IMR-90 (cell line): ENCODE results near the gene GSG1L. TPM values are rescaled to one million over a fixed set of nuclear protein-coding genes. Genes with fewer than 3 reads are reported as not detected.

Experiments
- ATAC-seq: fragments of 200-7000 bp; cut with Tn5 transposase; 2 replicates; pipeline ENCODE4 v1.9.1; 2020; ENCODE audit warnings: low read depth, mild to moderate bottlenecking, moderate library complexity
- BruUV-seq: library from RNA; stranded (reverse); fragments of 400-500 nt; replicated peaks from 2 replicates; lab custom pipeline; 2021; lab: Mats Ljungman, UMichigan
- CTCF ChIA-PET: fragments of 300-600 bp; formaldehyde crosslinking; extraction: SDS; loops from one replicate; lab custom pipeline; 2021; ENCODE audit warnings: antibody characterized with exemption; lab: Yijun Ruan, JAX
- POLR2A ChIA-PET: fragments of 300-600 bp; sonication (Branson Sonifier 250); formaldehyde crosslinking; loops from one replicate; lab custom pipeline; 2022; ENCODE audit warnings: antibody characterized with exemption; ENCODE audit not compliant: unreplicated experiment; lab: Charles Lee
- DNase-seq: peaks from one replicate; pipeline ENCODE4 v3.0.0; 2013
- H2AFZ ChIP-seq: replicated peaks from 2 replicates; pipeline ENCODE3; 2013; ENCODE audit warnings: low read length, mild to moderate bottlenecking; ENCODE audit not compliant: poor library complexity
- H2AK5ac ChIP-seq: 2 replicates; pipeline ENCODE4 v1.6.1; 2013; ENCODE audit warnings: low read depth, low read length, inconsistent platforms
- H2AK9ac ChIP-seq: replicated peaks from 2 replicates; pipeline ENCODE3; 2013; ENCODE audit warnings: mild to moderate bottlenecking, low read depth, low read length, moderate library complexity; ENCODE audit not compliant: poor library complexity
- H2BK120ac ChIP-seq: 2 replicates; pipeline ENCODE4 v1.6.1; 2013; ENCODE audit warnings: low read depth, low read length, inconsistent platforms
- H2BK15ac ChIP-seq: 3 replicates; pipeline ENCODE4 v1.6.1; 2013; ENCODE audit warnings: low read depth, low read length, inconsistent platforms
- H2BK20ac ChIP-seq: 2 replicates; pipeline ENCODE4 v1.6.1; 2013; ENCODE audit warnings: low read depth, mild to moderate bottlenecking, inconsistent platforms, low read length, moderate library complexity
- H2BK5ac ChIP-seq: 2 replicates; pipeline ENCODE4 v1.6.1; 2013; ENCODE audit warnings: mild to moderate bottlenecking, low read depth, low read length, inconsistent platforms; ENCODE audit not compliant: poor library complexity, severe bottlenecking
- H3K14ac ChIP-seq: replicated peaks from 2 replicates; pipeline ENCODE4 v1.6.1; 2013; ENCODE audit warnings: low read depth, low read length, inconsistent platforms
- H3K18ac ChIP-seq: 2 replicates; pipeline ENCODE4 v1.6.1; 2013; ENCODE audit warnings: low read depth, low read length, control low read depth
- H3K23ac ChIP-seq: 2 replicates; pipeline ENCODE4 v1.6.1; 2013; ENCODE audit warnings: low read depth, low read length, inconsistent platforms
- H3K27ac ChIP-seq: 2 replicates; pipeline ENCODE4 v1.5.1; 2013; ENCODE audit warnings: mild to moderate bottlenecking, control low read depth, low read length; ENCODE audit not compliant: insufficient read depth
- H3K27me3 ChIP-seq: 2 replicates; pipeline ENCODE4 v1.6.1; 2013; ENCODE audit warnings: low read length; ENCODE audit not compliant: control insufficient read depth, insufficient read depth
- H3K36me3 ChIP-seq: 2 replicates; pipeline ENCODE4 v1.6.1; 2013; ENCODE audit warnings: low read length, mixed read lengths; ENCODE audit not compliant: control insufficient read depth, insufficient read depth
- H3K4ac ChIP-seq: 2 replicates; pipeline ENCODE4 v1.6.1; 2013; ENCODE audit warnings: low read depth, low read length, inconsistent platforms
- H3K4me1 ChIP-seq: 2 replicates; pipeline ENCODE4 v1.6.1; 2013; ENCODE audit warnings: low read length, mixed read lengths; ENCODE audit not compliant: control insufficient read depth, insufficient read depth
- H3K4me2 ChIP-seq: 2 replicates; pipeline ENCODE4 v1.6.1; 2013; ENCODE audit warnings: low read depth, mild to moderate bottlenecking, control low read depth, low read length, moderate library complexity
- H3K4me3 ChIP-seq: 2 replicates; pipeline ENCODE4 v1.5.1; 2013; ENCODE audit warnings: low read depth, mild to moderate bottlenecking, control low read depth, low read length, moderate library complexity; ENCODE audit not compliant: insufficient read depth
- H3K56ac ChIP-seq: 2 replicates; pipeline ENCODE4 v1.6.1; 2013; ENCODE audit warnings: low read length, inconsistent platforms; ENCODE audit not compliant: insufficient read depth; ENCODE audit errors: extremely low read depth
- H3K79me1 ChIP-seq, 2 experiments: 2 replicates each; pipeline ENCODE4 v1.6.1; 2013; ENCODE audit warnings: low read length in 2 of 2, inconsistent platforms in 1 of 2, low read depth in 1 of 2
- H3K9ac ChIP-seq: 2 replicates; pipeline ENCODE4 v1.6.1; 2013; ENCODE audit warnings: low read depth, low read length, control low read depth
- H3K9me1 ChIP-seq: 2 replicates; pipeline ENCODE4 v1.6.1; 2013; ENCODE audit warnings: low read length, inconsistent platforms; ENCODE audit not compliant: insufficient read depth
- H3K9me3 ChIP-seq: 2 replicates; pipeline ENCODE4 v1.6.1; 2013; ENCODE audit warnings: low read length; ENCODE audit not compliant: control insufficient read depth, insufficient read depth
- H4K20me1 ChIP-seq: 2 replicates; pipeline ENCODE4 v1.6.1; 2013; ENCODE audit warnings: low read length, inconsistent platforms; ENCODE audit not compliant: insufficient read depth
- H4K5ac ChIP-seq: 2 replicates; pipeline ENCODE4 v1.6.1; 2013; ENCODE audit warnings: mild to moderate bottlenecking, low read depth, low read length, control low read depth
- H4K8ac ChIP-seq, 2 experiments: 2 replicates each; pipeline ENCODE4 v1.6.1; 2013; ENCODE audit warnings: low read depth in 2 of 2, low read length in 2 of 2, control low read depth in 1 of 2, inconsistent platforms in 1 of 2
- H4K91ac ChIP-seq: 2 replicates; pipeline ENCODE4 v1.6.1; 2013; ENCODE audit warnings: low read depth, low read length, inconsistent platforms; ENCODE audit not compliant: insufficient read depth
- CEBPB ChIP-seq: IDR thresholded peaks from 2 replicates; pipeline ENCODE4 v1.6.1; 2012; ENCODE audit warnings: low read depth, low read length, improper control_type of control experiment
- MAFK ChIP-seq: IDR thresholded peaks from 2 replicates; pipeline ENCODE4 v1.6.1; 2012; ENCODE audit warnings: low read depth, low read length, improper control_type of control experiment
- MAZ ChIP-seq: IDR thresholded peaks from 2 replicates; pipeline ENCODE4 v1.6.1; 2012; ENCODE audit warnings: low read depth, mild to moderate bottlenecking, low read length, improper control_type of control experiment, moderate library complexity, borderline replicate concordance
- POLR2A ChIP-seq: IDR thresholded peaks from 2 replicates; pipeline ENCODE4 v1.6.1; 2012; ENCODE audit warnings: mild to moderate bottlenecking, low read depth, low read length
- USF2 ChIP-seq: fragments of 150-350 bp; IDR thresholded peaks from 2 replicates; pipeline ENCODE4 v1.6.1; 2017; ENCODE audit warnings: mild to moderate bottlenecking, antibody characterized with exemption, low read length, low read depth
- WGBS, 2 experiments: methylation state at CpG; one replicate each; pipeline versions ENCODE4 v1.1.5 to v1.1.7; 2013; ENCODE audit warnings: missing lambda C conversion rate in 2 of 2; ENCODE audit not compliant: insufficient read length in 1 of 2; ENCODE audit errors: extremely low coverage in 2 of 2; 5-methylcytosine and 5-hydroxymethylcytosine counted together
- dilution Hi-C: fragments of 300-500 bp; cut with HindIII; formaldehyde crosslinking; loops from one replicate; pipeline ENCODE4 v1.14.3; 2018; ENCODE audit warnings: low sequenced_read_pairs; ENCODE audit not compliant: unreplicated experiment
- in situ Hi-C: fragments of 300-500 bp; cut with MboI; formaldehyde crosslinking; loops from 3 replicates; pipeline ENCODE4 v1.14.3; 2019; ENCODE audit warnings: low sequenced_read_pairs, inconsistent platforms, mixed read lengths
- intact Hi-C: fragments of 100-400 bp; cut with micrococcal nuclease; formaldehyde crosslinking; loops from 2 replicates; pipeline ENCODE4 v1.10.0; 2022
- polyA plus RNA-seq, 3 experiments: library from polyadenylated mRNA; depleted of rRNA; stranded (reverse); fragments of >200 nt; gene quantifications; 2 replicates each; pipeline ENCODE4 v1.2.3, GENCODE V29; 2012; ENCODE audit warnings: low replicate concordance in 1 of 3
- total RNA-seq: library from RNA; depleted of rRNA; stranded (reverse); fragments of >200 nt; gene quantifications from 2 replicates; pipeline ENCODE4 v1.2.3, GENCODE V29; 2012
- TF ChIP-seq, protein P1 (sequence below): conservative IDR thresholded peaks from 2 replicates; pipeline ENCODE4 v1.5.1; 2012; ENCODE audit warnings: mild to moderate bottlenecking, low read depth, low read length, improper control_type of control experiment

The GSG1L gene
- total and polyA plus RNA-seq, 2 of the 4 experiments (the other 2 are of a cell fraction) = not detected

DNA sequence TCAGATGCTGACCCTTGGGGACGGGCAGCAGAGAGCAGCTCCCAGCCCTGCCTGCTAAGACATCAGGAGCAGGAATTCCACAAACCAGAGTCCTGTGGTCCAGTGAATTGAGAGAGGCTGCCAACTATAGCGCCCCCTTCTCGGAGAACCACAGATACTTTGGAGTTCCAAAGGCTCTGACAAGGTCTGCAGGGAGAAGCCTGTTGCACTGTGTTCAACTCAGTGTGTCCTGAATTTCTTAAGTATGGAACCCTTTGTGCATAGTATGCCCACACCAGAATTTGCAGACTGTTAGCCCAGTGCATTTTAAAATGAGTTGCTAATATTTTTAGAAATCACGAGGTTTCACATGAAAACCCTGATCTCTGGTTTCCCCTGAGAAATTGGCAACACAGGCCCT lies 290.2 kb downstream of the GSG1L start:
- H2BK120ac ChIP-seq = no peak overlapping the region
- no peak overlapping the region for H4K8ac ChIP-seq
- no peak overlapping the region for H2BK15ac ChIP-seq
- no peak overlapping the region for H2AK9ac ChIP-seq
- no peak overlapping the region for H2BK20ac ChIP-seq
- ChIA-PET CTCF (interaction anchor here (0.6 kb wide), 1 partner anchor 303 kb away, joined by 3 read pairs; no protein-coding TSS in a partner anchor), POLR2A (no interaction called here)
- no peak overlapping the region for H2AK5ac ChIP-seq
- H4K20me1 ChIP-seq = no peaks in the 10 kb centered on the region
- H3K9me3 ChIP-seq = no peaks in the 10 kb centered on the region
- H3K27me3 ChIP-seq = no peaks in the 10 kb centered on the region
- BruUV-seq = no TSS peak
- H3K4me2 ChIP-seq = no peak overlapping the region
- H3K9me1 ChIP-seq = peaks cover 3% of the 10 kb centered on the region; the same call in 1 of the 2 replicates
- H2BK5ac ChIP-seq = no peak overlapping the region
- H3K4me1 ChIP-seq = no peaks in the 10 kb centered on the region
- H3K36me3 ChIP-seq = peaks cover 9% of the 10 kb centered on the region; the same call in 1 of the 2 replicates
- H4K91ac ChIP-seq = no peak overlapping the region
- H3K79me1 ChIP-seq = no peaks in the 10 kb centered on the region
- no peak overlapping the region for H3K27ac ChIP-seq
- in situ Hi-C loops (no loop called here), intact Hi-C loops (loop anchor here (10.0 kb wide), 1 partner anchor 139 kb away; no protein-coding TSS in a partner anchor), dilution Hi-C loops (no loop called here)
- H3K4me3 ChIP-seq = no peak overlapping the region
- H2AFZ ChIP-seq = no peak overlapping the region
- no peak overlapping the region for H3K56ac ChIP-seq
- no peak overlapping the region for H3K4ac ChIP-seq
- no peak overlapping the region for H3K23ac ChIP-seq
- WGBS, 2 experiments = 93% methylated on average over 3 of the region's 4 CpGs; no CpG with 5 or more reads in 1 of the 2 experiments
- no peak overlapping the region for H4K5ac ChIP-seq
- no peak for TF ChIP-seq MAZ
- no peak for TF ChIP-seq CEBPB
- TF ChIP-seq MAFK = no peak
- no peak for TF ChIP-seq USF2
- TF ChIP-seq, protein P1, sequence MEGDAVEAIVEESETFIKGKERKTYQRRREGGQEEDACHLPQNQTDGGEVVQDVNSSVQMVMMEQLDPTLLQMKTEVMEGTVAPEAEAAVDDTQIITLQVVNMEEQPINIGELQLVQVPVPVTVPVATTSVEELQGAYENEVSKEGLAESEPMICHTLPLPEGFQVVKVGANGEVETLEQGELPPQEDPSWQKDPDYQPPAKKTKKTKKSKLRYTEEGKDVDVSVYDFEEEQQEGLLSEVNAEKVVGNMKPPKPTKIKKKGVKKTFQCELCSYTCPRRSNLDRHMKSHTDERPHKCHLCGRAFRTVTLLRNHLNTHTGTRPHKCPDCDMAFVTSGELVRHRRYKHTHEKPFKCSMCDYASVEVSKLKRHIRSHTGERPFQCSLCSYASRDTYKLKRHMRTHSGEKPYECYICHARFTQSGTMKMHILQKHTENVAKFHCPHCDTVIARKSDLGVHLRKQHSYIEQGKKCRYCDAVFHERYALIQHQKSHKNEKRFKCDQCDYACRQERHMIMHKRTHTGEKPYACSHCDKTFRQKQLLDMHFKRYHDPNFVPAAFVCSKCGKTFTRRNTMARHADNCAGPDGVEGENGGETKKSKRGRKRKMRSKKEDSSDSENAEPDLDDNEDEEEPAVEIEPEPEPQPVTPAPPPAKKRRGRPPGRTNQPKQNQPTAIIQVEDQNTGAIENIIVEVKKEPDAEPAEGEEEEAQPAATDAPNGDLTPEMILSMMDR = no peak
- no peak for TF ChIP-seq POLR2A
- ATAC-seq (no peak), DNase-seq (no peak)
- H3K14ac ChIP-seq = no peak overlapping the region
- H3K18ac ChIP-seq = no peak overlapping the region
- H3K9ac ChIP-seq = no peak overlapping the region
